Effector CD4-positive, alpha-beta T cell (primary cell): ENCODE measurements around the gene SLC30A5.
"Not testable (repeated sequence)": the region's sequence is repeated elsewhere in the genome, so short reads cannot be mapped to it uniquely, and the experiment has no call there.

Experiments used
- DNase-seq: peaks from one replicate; pipeline ENCODE4 v3.0.0-alpha.2; 2020
- total RNA-seq: gene quantifications from one replicate; lab custom pipeline; 2026; lab: John Stamatoyannopoulos, UW

The SLC30A5 gene
- 41.1 reads per million, percentile 64 among the genes with 10 or more reads in this experiment for total RNA-seq

DNA sequence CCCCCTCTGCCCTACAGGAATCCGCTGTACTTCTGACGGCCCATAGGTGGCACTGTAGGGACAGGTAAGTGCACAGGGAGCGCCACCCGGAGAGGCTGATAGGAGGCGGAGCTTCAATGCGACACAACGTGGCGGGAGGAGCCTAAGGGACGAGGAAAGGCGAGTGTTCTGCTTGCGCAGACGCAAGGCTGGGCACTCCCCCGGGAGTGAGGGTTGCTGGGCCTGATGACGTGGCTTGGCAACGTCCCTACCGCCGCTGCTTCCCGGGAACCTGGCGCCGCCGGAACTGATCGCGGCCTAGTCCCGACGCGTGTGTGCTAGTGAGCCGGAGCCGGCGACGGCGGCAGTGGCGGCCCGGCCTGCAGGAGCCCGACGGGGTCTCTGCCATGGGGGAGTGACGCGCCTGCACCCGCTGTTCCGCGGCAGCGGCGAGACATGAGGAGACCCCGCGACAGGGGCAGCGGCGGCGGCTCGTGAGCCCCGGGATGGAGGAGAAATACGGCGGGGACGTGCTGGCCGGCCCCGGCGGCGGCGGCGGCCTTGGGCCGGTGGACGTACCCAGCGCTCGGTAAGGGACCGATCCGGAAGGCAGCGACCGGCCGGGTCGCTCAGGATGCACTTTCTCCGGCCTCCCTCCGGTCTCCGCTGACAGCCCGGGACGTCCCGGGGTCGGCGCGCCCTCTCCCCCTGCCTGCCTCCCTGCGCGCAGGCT lies at the start of gene SLC30A5:
Gene SLC30A5 (plus strand): TSS at position 244 of the 712 bp plus-strand sequence. CDS start 242 bp downstream, at position 486.
- DNase-seq = peak; percentile 97

DNA sequence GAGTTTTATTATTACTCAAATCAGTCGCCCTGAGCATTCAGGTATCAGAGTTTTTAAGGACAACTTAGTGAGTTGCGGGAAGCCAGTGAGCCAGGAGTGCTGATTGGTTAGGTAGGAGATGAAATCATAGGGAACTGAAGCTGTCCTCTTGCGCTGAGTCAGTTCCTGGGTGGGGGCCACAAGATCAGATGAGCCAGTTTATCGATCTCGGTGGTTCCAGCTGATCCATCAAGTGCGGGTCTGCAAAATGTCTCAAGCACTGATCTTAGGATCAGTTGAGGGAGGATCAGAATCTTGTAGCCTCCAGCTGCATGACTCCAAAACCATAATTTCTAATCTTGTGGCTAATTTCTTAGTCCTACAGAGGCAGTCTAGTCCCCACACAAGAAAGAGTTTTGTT lies 48.6 kb upstream of the SLC30A5 start:
- DNase-seq = not testable (repeated sequence)

- no peak for DNase-seq
These were observed 47.3 kb upstream of the SLC30A5 start for GRCh38 chr5:69046375-69046957.

- no peak for DNase-seq
These were observed 45.6 kb upstream of the SLC30A5 start for GRCh38 chr5:69048230-69048629.

DNA sequence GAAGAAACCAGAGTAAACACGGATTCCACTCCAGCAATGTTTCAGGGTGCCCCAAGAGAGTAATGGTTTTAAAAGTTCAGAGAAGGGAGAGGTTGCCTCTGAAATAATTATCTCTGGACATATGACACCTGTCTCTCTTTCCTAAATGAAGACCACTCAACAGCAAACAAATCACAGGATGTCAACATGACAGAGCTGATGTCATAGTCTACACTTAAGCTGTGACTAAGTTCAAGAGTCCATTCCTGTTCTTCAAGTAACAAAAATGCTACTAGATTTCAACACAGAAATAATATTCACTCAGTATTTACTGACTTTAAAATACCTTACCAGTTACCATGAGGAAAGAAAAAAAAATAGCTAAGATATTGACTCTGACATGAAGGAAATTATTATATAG lies 44.7 kb upstream of the SLC30A5 start:
- no peak for DNase-seq

- no peak for DNase-seq
These were observed 44.0 kb upstream of the SLC30A5 start for GRCh38 chr5:69049796-69050195.

- no peak for DNase-seq
These were observed 43.6 kb upstream of the SLC30A5 start for GRCh38 chr5:69050214-69050613.

DNA sequence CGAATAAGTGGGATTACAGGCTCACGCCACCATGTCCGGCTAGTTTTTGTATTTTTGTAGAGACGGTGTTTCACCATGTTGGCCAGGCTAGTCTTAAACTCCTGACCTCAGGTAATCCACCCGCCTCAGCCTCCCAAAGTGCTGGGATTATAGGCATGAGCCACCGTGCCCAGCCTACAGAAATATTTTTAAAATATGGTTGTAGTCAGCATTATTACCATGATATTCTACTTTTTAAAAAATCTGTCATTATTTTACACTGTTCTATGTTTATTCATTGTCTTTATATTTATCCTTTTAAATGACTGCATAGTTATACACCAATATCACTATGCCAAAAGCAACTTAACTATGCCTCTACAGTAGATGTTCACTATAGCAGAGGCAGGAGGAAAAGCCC lies 41.6 kb upstream of the SLC30A5 start:
- DNase-seq = no peak

GRCh38 chr5:69074664-69075521 lies 18.9 kb upstream of the SLC30A5 start:
- DNase-seq = no peak

DNA sequence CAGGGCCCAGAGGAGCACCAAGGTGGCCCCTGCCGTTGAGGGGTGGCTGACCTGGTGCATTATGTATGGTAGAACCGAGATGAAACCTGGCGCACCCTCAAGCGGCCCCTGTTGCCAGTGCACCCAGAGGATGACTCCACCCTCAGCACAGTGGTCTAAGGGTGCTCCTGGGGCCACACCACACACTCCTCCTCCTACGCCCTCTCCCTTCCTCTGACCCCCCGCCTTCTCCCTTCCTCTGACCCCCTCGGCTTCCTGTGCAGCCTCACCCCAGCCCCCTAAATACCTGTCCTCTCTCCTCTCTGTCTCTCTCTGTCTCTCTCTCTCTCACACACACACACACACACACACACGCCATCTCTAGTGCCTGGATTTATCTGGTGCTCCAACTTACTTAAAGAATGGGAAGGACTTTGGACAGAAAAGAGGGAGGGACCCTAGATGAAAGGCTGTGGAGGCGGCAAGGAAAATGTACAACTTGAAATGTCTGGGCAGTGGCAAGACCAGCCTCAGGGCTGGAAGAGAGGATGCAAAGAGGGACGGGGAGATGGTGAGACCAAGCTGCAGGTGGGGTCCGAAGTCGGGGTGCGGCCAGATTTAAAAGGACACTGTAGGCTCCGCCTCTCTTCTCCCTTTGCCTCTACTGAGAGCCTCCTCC lies 18.2 kb upstream of the SLC30A5 start:
- DNase-seq = no peak

DNA sequence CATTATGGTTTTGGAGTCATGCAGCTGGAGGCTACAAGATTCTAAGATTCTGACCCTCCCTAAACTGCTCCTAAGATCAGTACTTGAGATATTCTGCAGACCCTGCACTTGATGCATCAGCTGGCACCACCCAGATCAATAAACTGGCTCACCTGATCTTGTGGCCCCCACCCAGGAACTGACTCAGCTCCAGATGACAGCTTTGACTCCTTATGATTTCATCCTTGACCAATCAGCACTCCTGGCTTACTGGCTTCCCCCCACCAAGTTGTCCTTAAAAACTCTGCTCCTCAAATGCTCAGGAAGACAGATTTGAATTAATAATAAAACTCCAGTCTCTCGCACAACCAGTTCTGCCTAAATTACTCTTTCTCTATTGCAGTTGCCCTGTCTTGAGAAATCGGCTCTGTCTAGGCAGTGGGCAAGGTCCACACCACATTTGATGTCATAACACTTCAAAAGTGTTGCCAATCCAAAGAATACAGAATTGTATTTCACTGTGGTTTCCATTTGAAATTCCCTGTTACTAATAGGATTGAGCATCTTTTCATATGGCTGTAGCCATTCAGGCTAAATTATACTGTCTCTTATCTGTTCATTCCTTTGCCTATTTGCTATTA lies 14.8 kb upstream of the SLC30A5 start:
- no peak for DNase-seq

DNA sequence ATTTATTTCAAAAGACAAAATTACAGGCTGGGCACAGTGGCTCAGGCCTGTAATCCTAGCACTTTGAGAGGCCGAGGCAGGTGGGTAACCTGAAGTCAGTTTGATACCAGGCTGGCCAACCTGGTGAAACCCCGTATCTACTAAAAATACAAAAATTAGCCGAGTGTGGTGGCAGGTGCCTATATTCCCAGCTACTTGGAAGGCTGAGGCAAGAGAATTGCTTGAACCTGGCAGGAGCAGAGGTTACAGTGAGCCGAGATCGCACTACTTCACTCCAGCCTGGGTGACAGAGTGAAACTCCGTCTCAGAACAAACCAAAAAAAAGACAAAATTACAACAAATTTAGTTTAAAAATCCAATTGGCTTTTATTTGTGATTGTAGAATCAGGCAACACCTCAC lies 14.3 kb upstream of the SLC30A5 start:
- DNase-seq = no peak

- no peak for DNase-seq
These were observed 10.4 kb upstream of the SLC30A5 start for GRCh38 chr5:69083412-69083811.

- no peak for DNase-seq
These were observed 9.6 kb upstream of the SLC30A5 start for GRCh38 chr5:69084195-69084594.

GRCh38 chr5:69084903-69085302 lies 8.9 kb upstream of the SLC30A5 start:
- DNase-seq = no peak

DNA sequence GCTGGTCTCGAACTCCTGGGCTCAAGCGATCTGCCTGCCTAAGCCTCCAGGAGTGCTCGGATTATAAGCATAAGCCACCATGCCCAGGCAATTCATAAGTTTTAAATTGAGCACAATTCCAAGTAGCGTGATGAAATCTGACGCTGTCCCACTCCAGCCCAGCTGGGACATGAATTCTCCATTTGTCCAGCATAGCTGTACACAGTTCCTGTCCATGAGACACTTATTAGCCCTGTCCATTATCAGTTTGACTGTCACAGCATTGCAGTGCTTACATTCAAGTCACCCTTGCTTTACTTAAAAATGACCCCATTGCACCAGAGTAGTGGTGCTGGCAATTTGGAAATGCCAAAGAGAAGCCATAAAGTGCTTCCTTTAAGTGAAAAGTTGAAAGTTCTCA lies 7.6 kb upstream of the SLC30A5 start:
- no peak for DNase-seq

GRCh38 chr5:69088006-69088405 lies 5.8 kb upstream of the SLC30A5 start:
- DNase-seq = not testable (repeated sequence)

GRCh38 chr5:69090158-69090557 lies 3.7 kb upstream of the SLC30A5 start:
- no peak for DNase-seq

DNA sequence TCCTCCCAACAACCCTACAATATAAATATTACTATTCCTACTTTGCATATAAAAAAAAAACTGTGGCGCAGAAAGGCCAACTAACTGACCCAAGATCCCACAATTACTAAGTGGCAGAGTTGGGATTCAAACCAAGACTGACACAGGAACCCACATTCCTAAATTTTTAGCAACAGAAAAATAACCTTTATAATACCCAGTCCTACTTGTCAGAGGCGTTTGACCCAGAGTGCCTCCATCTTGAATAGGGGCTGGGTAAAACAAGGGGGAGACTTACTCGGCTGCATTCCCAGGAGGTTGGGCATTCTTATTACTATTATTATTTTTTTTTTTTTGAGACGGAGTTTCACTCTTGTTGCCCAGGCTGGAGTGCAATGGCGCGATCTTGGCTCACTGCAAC lies 2.0 kb upstream of the SLC30A5 start:
- no peak for DNase-seq

DNA sequence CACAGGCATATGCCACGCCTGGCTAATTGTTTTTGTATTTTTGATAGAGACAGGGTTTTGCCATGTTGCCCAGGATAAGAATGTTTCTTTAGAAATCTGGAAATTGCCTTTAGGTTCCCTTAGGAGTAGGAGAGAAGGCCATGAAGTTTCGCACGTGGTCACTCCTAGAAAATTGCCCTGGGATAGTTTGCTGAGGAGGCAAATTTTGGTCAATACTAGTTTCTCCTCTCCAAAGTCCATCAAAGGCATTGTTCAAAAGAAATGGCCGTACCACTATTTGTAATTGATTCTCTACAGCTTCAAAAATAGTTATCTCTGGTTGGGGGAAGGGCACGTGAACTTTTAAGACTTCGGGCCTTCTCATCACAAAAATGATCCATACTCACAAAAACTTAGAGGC lies 845 bp upstream of the SLC30A5 start:
- no peak for DNase-seq

DNA sequence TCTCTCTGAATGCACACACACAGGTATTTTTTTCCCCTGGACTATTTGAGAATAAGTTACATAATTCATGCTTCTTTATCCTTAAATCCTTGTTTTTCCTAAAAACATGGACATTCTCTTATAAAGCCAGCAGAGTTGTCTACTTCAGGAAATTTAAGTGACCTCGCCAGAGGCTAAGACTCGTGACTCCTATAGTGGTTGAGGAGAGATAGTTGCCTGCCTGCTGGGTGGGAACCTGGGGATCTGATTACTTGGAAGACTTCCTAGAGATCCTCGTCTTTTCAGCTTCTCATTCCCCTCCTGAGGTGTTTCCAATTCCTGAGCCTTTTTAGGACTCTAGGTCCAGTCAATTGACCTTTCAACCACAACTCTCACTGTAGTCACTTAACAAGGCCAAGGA lies 5.5 kb downstream of the SLC30A5 start:
- no peak for DNase-seq

GRCh38 chr5:69103521-69103920 lies 9.7 kb downstream of the SLC30A5 start:
- DNase-seq = no peak
